ENCODE results near the gene SMCO4. TPM values are rescaled to one million over a fixed set of nuclear protein-coding genes. Genes with fewer than 3 reads are reported as not detected.

Gene SMCO4
- total RNA-seq, 1 donor: 15.6 TPM

- Histone ChIP-seq H3K4me1 (ENCODE audit: insufficient read depth, low read length) (peaks cover 53% of the 10 kb centered on the region), H3K36me3 (ENCODE audit: insufficient read depth, low read length) (no peaks in the 10 kb centered on the region), H3K9me3 (ENCODE audit: low read depth, low read length) (no peaks in the 10 kb centered on the region), H3K27me3 (ENCODE audit: insufficient read depth, low read length) (no peaks in the 10 kb centered on the region), H3K4me3 (ENCODE audit: insufficient read depth, low read length) (no peak overlapping the region), H3K4me2 (ENCODE audit: insufficient read depth, low read length) (no peak overlapping the region), H3K79me2 (ENCODE audit: insufficient read depth, low read length) (peaks cover 34% of the 10 kb centered on the region), H2AFZ (ENCODE audit: low read length) (no peak overlapping the region), H4K20me1 (ENCODE audit: insufficient read depth, low read length) (peaks cover 6% of the 10 kb centered on the region), H3K27ac (ENCODE audit: low read depth, low read length) (peak overlapping the region; percentile 81)
- DNase-seq (ENCODE audit: insufficient read length, low spot score, missing footprints): no peak
- TF ChIP-seq CTCF (IDR thresholded peaks at IDR 0.05; ENCODE audit: extremely low read depth, low read depth, low read length): no peak
Observed at GRCh38 chr11:93528252-93528651, 14.9 kb downstream of the SMCO4 start.

GRCh38 chr11:93526641-93527583 lies 16.3 kb downstream of the SMCO4 start:
- Histone ChIP-seq H3K9me3 (ENCODE audit: low read depth, low read length) (no peaks in the 10 kb centered on the region), H4K20me1 (ENCODE audit: insufficient read depth, low read length) (peaks cover 6% of the 10 kb centered on the region), H3K36me3 (ENCODE audit: insufficient read depth, low read length) (peaks cover 3% of the 10 kb centered on the region), H3K27me3 (ENCODE audit: insufficient read depth, low read length) (no peaks in the 10 kb centered on the region), H2AFZ (ENCODE audit: low read length) (no peak overlapping the region), H3K4me1 (ENCODE audit: insufficient read depth, low read length) (peaks cover 53% of the 10 kb centered on the region), H3K27ac (ENCODE audit: low read depth, low read length) (no peak overlapping the region), H3K79me2 (ENCODE audit: insufficient read depth, low read length) (peaks cover 36% of the 10 kb centered on the region), H3K4me2 (ENCODE audit: insufficient read depth, low read length) (no peak overlapping the region), H3K4me3 (ENCODE audit: insufficient read depth, low read length) (no peak overlapping the region)
- no peak for TF ChIP-seq CTCF (IDR thresholded peaks at IDR 0.05; ENCODE audit: extremely low read depth, low read depth, low read length)
- no peak for DNase-seq (ENCODE audit: insufficient read length, low spot score, missing footprints)

- Histone ChIP-seq H3K36me3 (ENCODE audit: insufficient read depth, low read length) (peaks cover 3% of the 10 kb centered on the region), H4K20me1 (ENCODE audit: insufficient read depth, low read length) (peaks cover 6% of the 10 kb centered on the region), H3K27me3 (ENCODE audit: insufficient read depth, low read length) (no peaks in the 10 kb centered on the region), H3K9me3 (ENCODE audit: low read depth, low read length) (no peaks in the 10 kb centered on the region), H3K4me1 (ENCODE audit: insufficient read depth, low read length) (peaks cover 53% of the 10 kb centered on the region), H3K27ac (ENCODE audit: low read depth, low read length) (peak overlapping the region; percentile 10), H3K79me2 (ENCODE audit: insufficient read depth, low read length) (peaks cover 38% of the 10 kb centered on the region), H2AFZ (ENCODE audit: low read length) (no peak overlapping the region), H3K4me3 (ENCODE audit: insufficient read depth, low read length) (no peak overlapping the region), H3K4me2 (ENCODE audit: insufficient read depth, low read length) (no peak overlapping the region)
- TF ChIP-seq CTCF (IDR thresholded peaks at IDR 0.05; ENCODE audit: extremely low read depth, low read depth, low read length): no peak
- DNase-seq (ENCODE audit: insufficient read length, low spot score, missing footprints): no peak
Observed at GRCh38 chr11:93526346-93526633, 16.9 kb downstream of the SMCO4 start.

GRCh38 chr11:93525601-93526345 lies 17.4 kb downstream of the SMCO4 start:
- H4K20me1 ChIP-seq (ENCODE audit: insufficient read depth, low read length): peaks cover 6% of the 10 kb centered on the region
- peaks cover 53% of the 10 kb centered on the region for H3K4me1 ChIP-seq (ENCODE audit: insufficient read depth, low read length)
- H3K27me3 ChIP-seq (ENCODE audit: insufficient read depth, low read length): no peaks in the 10 kb centered on the region
- no peak overlapping the region for H2AFZ ChIP-seq (ENCODE audit: low read length)
- peaks cover 3% of the 10 kb centered on the region for H3K36me3 ChIP-seq (ENCODE audit: insufficient read depth, low read length)
- no peak overlapping the region for H3K4me2 ChIP-seq (ENCODE audit: insufficient read depth, low read length)
- no peak for TF ChIP-seq CTCF (IDR thresholded peaks at IDR 0.05; ENCODE audit: extremely low read depth, low read depth, low read length)
- DNase-seq (ENCODE audit: insufficient read length, low spot score, missing footprints): no peak
- peak overlapping the region; percentile 10 for H3K27ac ChIP-seq (ENCODE audit: low read depth, low read length)
- H3K79me2 ChIP-seq (ENCODE audit: insufficient read depth, low read length): peaks cover 35% of the 10 kb centered on the region
- H3K9me3 ChIP-seq (ENCODE audit: low read depth, low read length): no peaks in the 10 kb centered on the region
- no peak overlapping the region for H3K4me3 ChIP-seq (ENCODE audit: insufficient read depth, low read length)
